HCT116 (cell line): Measurements from ENCODE around the gene SNRNP70. TPM values are rescaled to one million over a fixed set of nuclear protein-coding genes. Genes with fewer than 3 reads are reported as not detected.

Experiments
- ATAC-seq: fragments of 200-7000 bp; cut with Tn5 transposase; 2 replicates; pipeline ENCODE4 v1.9.1; 2020; ENCODE audit warnings: mild to moderate bottlenecking, moderate library complexity
- BruUV-seq: library from RNA; stranded (reverse); fragments of 400-500 nt; replicated peaks from 2 replicates; lab custom pipeline; 2021; lab: Mats Ljungman, UMichigan
- CTCF ChIA-PET: fragments of 300-600 bp; sonication (Branson Sonifier 250); formaldehyde crosslinking; loops from one replicate; lab custom pipeline; 2021; ENCODE audit warnings: antibody characterized with exemption; lab: Charles Lee
- POLR2A ChIA-PET: fragments of 300-600, 350-600 bp; sonication (Branson Sonifier 250); formaldehyde crosslinking; loops from one replicate; lab custom pipeline; 2021; ENCODE audit warnings: antibody characterized with exemption; lab: Charles Lee
- RAD21 ChIA-PET, 2 experiments: fragments of 300-600 bp; sonication (Branson Sonifier 250); formaldehyde crosslinking; loops; one replicate each; lab custom pipeline; 2023; ENCODE audit warnings: low total read pairs in 2 of 2; ENCODE audit not compliant: uncharacterized antibody in 2 of 2, unreplicated experiment in 2 of 2, low non-redundant PET in 1 of 2; lab: Charles Lee
- DNase-seq: peaks from one replicate; pipeline ENCODE4 v3.0.0-alpha.2; 2010; ENCODE audit warnings: low read depth, low spot score
- H2AFZ ChIP-seq: fragments of 200-600 bp; shearing (Covaris generic), sonication (generic); 2 replicates; pipeline ENCODE4 v1.6.1; 2017; ENCODE audit warnings: low read depth, mixed run types, mixed read lengths, antibody characterized with exemption, low read length; ENCODE audit not compliant: poor library complexity, severe bottlenecking
- H3K27ac ChIP-seq: 2 replicates; pipeline ENCODE4 v1.5.1; 2012; ENCODE audit warnings: low read depth, low read length
- H3K27me3 ChIP-seq: fragments of 200-600 bp; sonication (generic); 2 replicates; pipeline ENCODE4 v1.6.1; 2016; ENCODE audit warnings: mixed run types, low read length, mixed read lengths; ENCODE audit not compliant: insufficient read depth
- H3K36me3 ChIP-seq, 2 experiments: fragments of 200-500 bp in 1 of 2; fragments of 200-600 bp in 1 of 2; sonication (Bioruptor generic) in 1 of 2; sonication (generic) in 1 of 2; 2 replicates each; pipeline versions ENCODE4 v1.5.1 to v1.6.1; 2014 to 2016; ENCODE audit warnings: low read length in 2 of 2, inconsistent platforms in 1 of 2, mixed read lengths in 1 of 2, mixed run types in 1 of 2; ENCODE audit not compliant: insufficient read depth in 2 of 2, control insufficient read depth in 1 of 2
- H3K4me1 ChIP-seq, 2 experiments: fragments of 200-600 bp in 1 of 2; sonication (generic) in 1 of 2; 2 replicates each; pipeline versions ENCODE4 v1.5.1 to v1.6.1; 2012 to 2017; ENCODE audit warnings: low read length in 2 of 2, inconsistent platforms in 1 of 2, mild to moderate bottlenecking in 1 of 2, mixed read lengths in 1 of 2, mixed run types in 1 of 2, moderate library complexity in 1 of 2; ENCODE audit not compliant: insufficient read depth in 2 of 2, control insufficient read depth in 1 of 2
- H3K4me2 ChIP-seq: fragments of 200-600 bp; sonication (generic); 2 replicates; pipeline ENCODE4 v1.6.1; 2017; ENCODE audit warnings: mixed run types, low read length, mixed read lengths
- H3K4me3 ChIP-seq, 2 experiments: fragments of 200-600 bp in 1 of 2; sonication (generic) in 1 of 2; replicated peaks in 1 of 2; 2 replicates each; pipeline ENCODE4 v1.5.1; 2011 to 2016; ENCODE audit warnings: low read length in 2 of 2, control low read depth in 1 of 2, low read depth in 1 of 2, mild to moderate bottlenecking in 1 of 2, mixed read lengths in 1 of 2, mixed run types in 1 of 2
- H3K79me2 ChIP-seq: fragments of 200-600 bp; sonication (generic); 2 replicates; pipeline ENCODE4 v1.6.1; 2017; ENCODE audit warnings: mild to moderate bottlenecking, mixed run types, low read length, moderate library complexity, mixed read lengths; ENCODE audit not compliant: insufficient read depth
- H3K9ac ChIP-seq: fragments of 200-600 bp; sonication (generic); 2 replicates; pipeline ENCODE4 v1.6.1; 2016; ENCODE audit warnings: low read length, mixed read lengths
- H3K9me2 ChIP-seq: fragments of 200-600 bp; sonication (generic), shearing (Covaris generic); 2 replicates; pipeline ENCODE4 v1.6.1; 2017; ENCODE audit warnings: mixed run types, mild to moderate bottlenecking, moderate library complexity; ENCODE audit not compliant: insufficient read depth
- H3K9me3 ChIP-seq, 2 experiments: fragments of 200-500 bp in 1 of 2; fragments of 200-600 bp in 1 of 2; sonication (Bioruptor generic) in 1 of 2; sonication (generic) in 1 of 2; 2 replicates each; pipeline ENCODE4 v1.6.1; 2014 to 2017; ENCODE audit warnings: low read length in 2 of 2, mixed read lengths in 2 of 2, inconsistent platforms in 1 of 2, low read depth in 1 of 2, mild to moderate bottlenecking in 1 of 2, mixed run types in 1 of 2, moderate library complexity in 1 of 2; ENCODE audit not compliant: control insufficient read depth in 1 of 2, insufficient read depth in 1 of 2
- H4K20me1 ChIP-seq: fragments of 200-600 bp; sonication (generic), shearing (Covaris generic); 2 replicates; pipeline ENCODE4 v1.6.1; 2017; ENCODE audit warnings: mixed run types, mild to moderate bottlenecking, moderate library complexity; ENCODE audit not compliant: insufficient read depth
- JUND ChIP-seq: IDR thresholded peaks from 2 replicates; pipeline ENCODE4 v1.6.1; 2012
- POLR2AphosphoS5 ChIP-seq: IDR thresholded peaks from 2 replicates; pipeline ENCODE4 v1.6.1; 2011; ENCODE audit warnings: mild to moderate bottlenecking, low read depth, low read length, moderate library complexity
- RAD21 ChIP-seq: IDR thresholded peaks from 2 replicates; pipeline ENCODE4 v1.6.1; 2012; ENCODE audit warnings: low read depth, mild to moderate bottlenecking
- intact Hi-C: fragments of 100-400 bp; cut with micrococcal nuclease; formaldehyde crosslinking; loops from 2 replicates; pipeline ENCODE4 v1.10.0; 2022
- total RNA-seq: library from RNA; stranded (reverse); gene quantifications from one replicate; pipeline ENCODE4 v1.2.1, GENCODE V29; 2021; ENCODE audit not compliant: unreplicated experiment
- TF ChIP-seq, protein P1 (sequence below), 3 experiments: fragments of 200-600 bp in 1 of 3; sonication (generic) in 1 of 3; IDR thresholded peaks in 2 of 3; conservative IDR thresholded peaks in 1 of 3; 2 replicates each; pipeline ENCODE4 v1.5.1; 2012 to 2017; ENCODE audit warnings: low read depth in 2 of 3, low read length in 2 of 3, antibody characterized with exemption in 1 of 3, borderline replicate concordance in 1 of 3, control low read depth in 1 of 3, mild to moderate bottlenecking in 1 of 3, mixed read lengths in 1 of 3, mixed run types in 1 of 3, moderate library complexity in 1 of 3; ENCODE audit not compliant: insufficient read depth in 1 of 3

Gene SNRNP70
- total RNA-seq, 1 experiment from 2014 or later: 236 TPM

- Histone ChIP-seq H3K27me3 (no peaks in the 10 kb centered on the region), H3K36me3 (peaks cover 51 to 61% of the 10 kb centered on the region in 2 experiments), H3K9ac (no peak overlapping the region), H3K9me3 (no peaks in the 10 kb centered on the region), H3K27ac (peak overlapping the region; percentile 27; the same call in 1 of the 2 replicates), H2AFZ (no peak overlapping the region), H3K4me1 (peaks cover 0 to 5% of the 10 kb centered on the region in 2 experiments; a peak in 1 of 4 replicates), H3K4me2 (no peak overlapping the region), H3K4me3 (no peak overlapping the region), H3K79me2 (peaks cover 37% of the 10 kb centered on the region; the same call in 1 of the 2 replicates), H4K20me1 (no peaks in the 10 kb centered on the region), H3K9me2 (no peaks in the 10 kb centered on the region)
- no peak for TF ChIP-seq JUND
- TF ChIP-seq, protein P1, sequence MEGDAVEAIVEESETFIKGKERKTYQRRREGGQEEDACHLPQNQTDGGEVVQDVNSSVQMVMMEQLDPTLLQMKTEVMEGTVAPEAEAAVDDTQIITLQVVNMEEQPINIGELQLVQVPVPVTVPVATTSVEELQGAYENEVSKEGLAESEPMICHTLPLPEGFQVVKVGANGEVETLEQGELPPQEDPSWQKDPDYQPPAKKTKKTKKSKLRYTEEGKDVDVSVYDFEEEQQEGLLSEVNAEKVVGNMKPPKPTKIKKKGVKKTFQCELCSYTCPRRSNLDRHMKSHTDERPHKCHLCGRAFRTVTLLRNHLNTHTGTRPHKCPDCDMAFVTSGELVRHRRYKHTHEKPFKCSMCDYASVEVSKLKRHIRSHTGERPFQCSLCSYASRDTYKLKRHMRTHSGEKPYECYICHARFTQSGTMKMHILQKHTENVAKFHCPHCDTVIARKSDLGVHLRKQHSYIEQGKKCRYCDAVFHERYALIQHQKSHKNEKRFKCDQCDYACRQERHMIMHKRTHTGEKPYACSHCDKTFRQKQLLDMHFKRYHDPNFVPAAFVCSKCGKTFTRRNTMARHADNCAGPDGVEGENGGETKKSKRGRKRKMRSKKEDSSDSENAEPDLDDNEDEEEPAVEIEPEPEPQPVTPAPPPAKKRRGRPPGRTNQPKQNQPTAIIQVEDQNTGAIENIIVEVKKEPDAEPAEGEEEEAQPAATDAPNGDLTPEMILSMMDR (IDR thresholded peaks at IDR 0.05 in 2 of 3, conservative IDR thresholded peaks at IDR 0.05 in 1 of 3; ENCODE audit: borderline replicate concordance in 1 of 3, insufficient read depth in 1 of 3, low read depth in 2 of 3, low read length in 2 of 3): peak; percentile 59 to 98 (median 92); a peak in 5 of 6 replicates
- TF ChIP-seq RAD21: peak; percentile 43
- no peak for TF ChIP-seq POLR2AphosphoS5
- intact Hi-C loops: no loop called here
- DNase-seq: peak; percentile 43
- ChIA-PET POLR2A (interaction anchor here (0.9 kb wide), 1 partner anchor 9 kb away, joined by 3 read pairs; no protein-coding TSS in a partner anchor), RAD21 (no interaction called here), CTCF (interaction anchor here (1.0 to 2.0 kb wide), 9 partner anchors 8 to 92 kb away, joined by 3 to 21 read pairs (median 5); no protein-coding TSS in a partner anchor)
- BruUV-seq: no TSS peak
- peak; percentile 84 for ATAC-seq
Measured at GRCh38 chr19:49106648-49107135, 21.4 kb downstream of the SNRNP70 start.
